Fibroblast of skin of right biceps (primary cell): ENCODE measurements around the gene EPHB3.

Source experiments
- DNase-seq: peaks from one replicate; pipeline ENCODE4 v3.0.0-alpha.2; 2013

Gene EPHB3

DNA sequence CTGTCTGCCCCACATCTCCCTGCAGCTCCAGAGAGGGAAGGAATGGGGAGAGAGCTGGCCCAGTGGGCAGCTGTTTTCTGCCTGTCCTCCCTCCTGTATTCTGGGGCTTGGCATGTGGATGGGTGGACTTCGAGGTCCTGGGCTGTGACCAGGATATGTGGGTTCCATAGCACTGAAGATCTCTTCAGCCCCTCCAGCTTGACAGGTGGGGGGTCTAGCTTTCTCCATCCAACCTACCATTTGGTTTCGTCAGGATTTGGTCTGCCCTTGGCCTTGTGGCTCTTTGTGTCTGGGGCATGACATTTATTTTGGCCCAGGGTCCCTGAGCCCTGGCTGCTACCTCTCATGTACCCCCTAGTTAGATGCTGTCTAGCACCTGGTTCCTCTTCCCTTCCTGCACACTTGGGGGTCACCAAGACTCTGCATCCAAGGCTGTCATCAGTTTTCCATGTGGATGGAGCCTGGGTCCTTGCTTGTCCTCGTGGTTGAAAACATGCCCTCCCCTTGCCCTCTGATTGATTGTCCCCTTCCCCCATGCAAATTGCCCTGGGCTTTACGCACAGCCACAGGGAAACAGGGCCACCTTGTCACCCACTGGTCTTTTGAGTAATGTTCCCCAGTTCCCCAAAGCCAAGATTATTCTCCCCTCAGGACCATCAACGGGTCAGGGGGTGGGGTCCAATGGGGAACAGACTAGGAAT, 3.2 kb downstream of the EPHB3 start:
- no peak for DNase-seq

DNA sequence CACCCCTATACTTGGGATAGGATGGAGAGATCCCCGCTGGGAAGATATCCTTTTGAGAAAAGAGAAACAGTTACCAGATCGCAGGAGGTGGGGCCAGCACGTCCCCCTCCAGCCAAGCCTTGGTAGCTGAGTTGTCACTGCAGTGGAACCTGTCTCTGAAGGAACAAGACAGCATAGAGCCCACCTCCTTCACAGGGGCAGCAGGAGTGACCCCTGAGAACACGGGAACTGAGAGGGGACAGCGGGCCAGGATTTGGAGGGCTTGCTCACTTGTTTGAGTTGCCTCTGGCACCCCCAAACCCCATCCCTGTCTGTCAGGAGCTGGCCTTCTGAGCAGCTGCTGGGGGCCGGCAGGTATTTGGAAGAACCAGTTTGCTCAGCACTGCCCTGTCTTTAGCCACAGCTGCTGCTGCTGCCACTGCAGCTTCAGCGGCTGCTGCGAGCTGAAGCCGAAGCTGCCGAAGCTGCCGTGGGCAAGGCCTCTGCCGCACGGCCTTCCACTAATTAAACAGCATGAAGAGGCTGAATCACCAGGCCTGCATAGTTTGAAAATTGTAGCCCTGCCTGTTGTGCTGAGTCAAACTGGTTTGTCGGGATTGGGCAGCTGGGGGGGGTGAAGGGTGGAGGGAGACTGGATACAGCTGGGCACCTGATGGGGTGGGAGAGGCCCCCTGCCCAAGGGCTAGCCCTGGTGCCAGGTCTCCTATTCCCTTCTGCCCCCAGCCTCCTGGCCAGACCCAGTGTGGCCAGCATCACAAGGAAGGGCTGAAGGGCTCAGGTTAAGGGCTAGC, 4.0 kb downstream of the EPHB3 start:
- DNase-seq: peak; percentile 92

DNA sequence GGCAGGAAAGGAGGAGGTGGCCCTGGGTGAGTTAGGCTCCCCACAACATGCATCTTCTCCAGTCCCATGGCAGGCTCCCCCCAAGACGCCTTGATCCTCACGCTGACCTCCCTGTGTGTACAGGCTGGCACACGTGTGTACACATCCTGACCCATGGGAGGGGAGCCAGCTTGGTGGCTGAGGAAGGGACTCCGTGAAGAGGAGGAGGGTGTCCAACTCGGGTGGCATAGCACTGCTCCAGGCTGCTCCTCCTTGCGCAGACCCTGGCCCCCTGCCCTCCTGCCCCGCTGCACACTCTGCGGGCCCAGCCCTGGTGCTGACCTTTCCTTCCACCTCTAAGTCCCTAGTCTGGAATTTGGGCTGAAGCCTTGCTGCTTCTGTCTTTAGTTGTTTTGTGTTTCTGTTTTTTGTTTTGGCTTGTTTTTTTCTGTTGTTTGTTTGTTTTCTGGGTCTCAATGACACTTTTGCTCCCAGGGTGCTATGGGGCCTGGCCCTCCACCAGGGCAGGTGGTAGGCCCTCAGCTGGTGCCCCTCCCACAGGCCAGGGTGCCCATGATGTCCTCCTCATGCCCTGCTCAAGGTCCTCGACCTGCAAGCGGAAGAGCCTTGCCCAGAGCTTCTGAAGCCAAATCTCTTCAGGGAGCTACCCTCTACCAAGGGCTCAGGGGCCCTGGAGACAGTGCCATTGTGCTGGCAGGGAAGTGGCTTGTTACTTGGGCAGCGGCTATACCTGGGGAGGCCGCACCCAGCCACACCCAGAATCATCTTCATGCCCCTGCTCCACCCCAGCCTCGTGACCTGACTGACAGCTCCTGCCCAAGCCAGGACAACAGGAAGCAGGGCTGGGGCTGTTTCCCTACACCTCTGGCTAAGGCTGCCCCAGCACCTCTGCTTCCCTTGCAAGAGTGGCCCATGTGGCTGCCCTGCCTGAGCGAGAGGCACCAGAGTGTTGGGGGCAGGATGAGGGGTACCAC, 5.1 kb downstream of the EPHB3 start:
- no peak for DNase-seq

DNA sequence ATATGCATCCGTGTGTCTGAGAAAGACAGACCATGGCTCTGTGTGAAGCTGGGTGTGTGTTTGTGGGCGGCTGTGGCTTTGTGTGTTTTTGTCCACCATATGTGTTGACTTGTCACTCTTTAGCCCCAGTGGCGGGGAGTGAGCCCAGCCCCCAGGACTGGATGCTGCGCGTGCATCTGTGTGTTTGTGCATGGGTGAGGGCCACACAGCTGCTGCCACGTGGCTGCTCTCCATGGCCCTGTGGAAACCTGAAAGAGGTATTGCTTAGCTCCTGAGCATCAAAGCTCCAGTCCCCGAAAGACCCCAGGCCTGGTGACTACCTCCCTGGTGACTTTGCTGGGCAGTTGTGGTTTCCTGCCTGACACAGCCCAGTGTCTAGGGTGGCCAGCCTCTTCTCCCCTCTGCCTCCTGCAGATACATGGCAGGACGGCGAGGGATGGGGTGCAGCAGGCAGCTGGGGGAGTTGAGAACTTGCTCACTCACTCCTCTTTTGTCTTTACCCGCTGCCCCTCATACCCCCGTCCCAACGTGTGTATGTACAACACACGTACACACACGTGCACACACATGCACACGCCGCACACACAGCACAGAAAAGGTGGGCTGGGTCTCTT, 6.5 kb downstream of the EPHB3 start:
- peak; percentile 54 for DNase-seq

DNA sequence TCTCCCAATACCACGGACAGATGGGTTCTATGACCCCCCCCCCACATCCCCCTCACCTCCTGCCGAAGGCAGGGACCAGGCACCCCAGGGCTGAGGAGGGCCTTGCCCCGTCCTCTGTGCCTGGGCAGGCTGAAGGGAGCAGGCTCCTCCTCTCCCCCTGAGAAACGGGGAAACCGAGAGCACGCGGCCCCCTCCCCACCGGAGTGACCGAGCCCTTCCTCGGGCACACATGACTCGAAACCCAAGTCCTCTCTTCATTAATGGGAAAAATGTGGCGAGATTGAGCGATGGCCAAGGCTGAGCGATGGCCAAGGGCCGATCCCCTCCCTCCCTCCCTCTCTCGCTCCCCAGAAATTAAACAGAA, 7.0 kb downstream of the EPHB3 start:
- no peak for DNase-seq

DNA sequence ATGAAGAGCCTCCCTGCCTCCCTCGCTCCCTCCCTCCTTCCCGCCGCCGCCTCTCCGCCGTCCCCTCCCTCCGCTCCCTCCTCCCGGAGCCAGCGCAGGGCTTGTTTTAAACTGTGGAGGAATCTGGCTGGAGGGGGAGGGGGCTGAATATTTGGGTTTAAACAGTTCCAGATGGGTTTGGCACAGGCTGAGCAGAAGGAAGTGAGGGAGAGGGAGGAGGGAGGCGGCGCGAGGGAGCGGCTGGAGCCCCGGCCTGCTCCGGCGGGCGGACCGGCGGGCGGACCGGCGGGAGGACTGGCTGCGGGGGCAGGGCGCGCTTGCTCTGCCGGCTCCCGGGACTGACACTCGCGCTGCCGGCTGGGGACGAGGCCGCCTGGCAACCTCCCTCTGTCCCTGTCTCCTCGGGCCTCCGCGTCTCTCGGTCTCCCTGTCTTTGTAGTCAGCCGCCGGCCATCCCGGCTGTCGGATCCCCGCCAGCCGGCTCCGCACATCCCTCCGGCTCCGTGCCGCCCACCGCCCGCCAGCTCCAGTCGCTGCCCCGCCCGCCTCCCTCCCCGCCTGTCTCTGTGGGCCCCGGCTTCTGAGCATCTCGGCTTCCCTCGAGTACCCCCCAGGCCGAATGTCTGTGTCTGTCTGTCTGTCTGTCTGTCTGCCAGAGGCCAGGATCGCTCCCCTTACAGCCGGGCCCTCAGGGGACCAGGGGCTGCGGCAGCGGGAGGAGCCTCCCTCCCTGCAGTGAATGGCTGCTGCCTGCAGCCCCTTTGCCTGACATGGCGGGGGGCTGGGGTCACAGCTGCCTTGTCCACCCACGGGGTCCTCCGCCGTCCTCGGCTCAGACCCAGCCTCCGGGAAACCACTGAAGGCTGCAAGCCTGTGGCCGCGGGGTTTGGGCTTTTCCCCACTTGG, 7.6 kb downstream of the EPHB3 start:
- DNase-seq: peak; percentile 100

DNA sequence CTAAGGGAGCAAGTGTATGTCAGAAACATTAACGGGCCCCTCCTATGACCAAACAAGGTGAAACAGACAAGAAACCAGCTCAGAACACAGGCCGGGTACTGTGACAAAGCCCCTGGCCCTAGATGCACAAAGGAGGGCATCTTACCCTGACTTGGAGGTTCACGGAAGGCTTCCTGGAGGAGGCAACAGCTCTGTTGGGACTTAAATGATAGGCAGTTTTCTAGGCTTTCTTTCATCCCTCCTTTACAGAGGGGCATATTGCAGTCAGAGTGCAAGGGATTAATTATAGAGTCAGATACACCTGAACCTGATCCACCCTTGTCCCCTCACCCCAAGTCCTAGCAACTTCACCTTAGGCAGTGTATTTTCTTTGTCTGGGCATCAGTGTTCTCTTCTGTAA, 8.4 kb downstream of the EPHB3 start:
- DNase-seq: no peak

DNA sequence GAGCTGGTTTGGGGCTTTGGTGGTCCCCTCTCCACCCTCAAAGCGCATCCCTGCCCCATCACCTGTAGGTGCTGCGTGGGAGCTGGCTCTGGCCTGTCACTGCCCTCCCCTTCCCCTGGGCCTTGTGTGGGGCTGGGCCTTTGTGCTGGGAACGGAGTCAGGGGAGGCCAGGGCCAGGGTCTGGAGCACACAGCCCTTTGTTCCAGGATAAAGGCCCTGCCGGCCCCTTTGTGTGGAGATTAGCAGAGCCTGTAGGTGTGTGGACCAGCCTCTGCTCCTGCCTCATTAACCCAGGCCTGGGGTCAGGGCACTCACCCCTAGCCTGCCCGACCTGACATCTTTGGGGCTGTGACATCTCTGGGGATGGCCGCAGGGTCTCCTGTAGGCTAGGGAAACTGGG, 8.9 kb downstream of the EPHB3 start:
- no peak for DNase-seq

DNA sequence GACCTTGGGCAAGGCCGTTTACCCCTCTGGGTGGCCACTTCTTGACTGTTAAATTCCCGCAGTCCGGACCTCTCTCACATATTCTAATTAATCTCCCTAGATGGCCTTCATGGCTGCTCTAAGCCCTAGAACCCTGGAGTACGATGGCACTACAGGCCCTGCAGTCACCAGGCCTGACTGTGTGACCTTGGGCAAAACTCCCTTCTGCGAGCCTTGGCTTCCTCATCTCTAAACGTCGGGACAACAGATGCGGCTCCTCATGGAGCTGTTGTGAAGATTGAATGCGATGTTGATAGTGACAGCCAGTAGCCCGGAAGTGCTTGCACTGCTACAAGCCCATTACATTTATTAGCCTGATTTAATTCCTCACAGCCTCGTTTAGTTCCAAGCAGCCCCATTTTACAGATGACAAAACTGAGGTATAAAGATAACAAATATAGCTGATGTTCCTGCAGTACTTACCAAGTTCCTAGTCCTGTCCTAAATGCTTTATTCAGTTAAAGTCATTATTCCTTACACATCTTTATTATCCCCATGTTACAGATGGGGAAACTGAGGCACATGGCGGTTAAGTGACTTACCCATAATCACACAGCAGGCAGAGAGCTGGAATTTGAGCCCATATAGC, 10.3 kb downstream of the EPHB3 start:
- DNase-seq: no peak

DNA sequence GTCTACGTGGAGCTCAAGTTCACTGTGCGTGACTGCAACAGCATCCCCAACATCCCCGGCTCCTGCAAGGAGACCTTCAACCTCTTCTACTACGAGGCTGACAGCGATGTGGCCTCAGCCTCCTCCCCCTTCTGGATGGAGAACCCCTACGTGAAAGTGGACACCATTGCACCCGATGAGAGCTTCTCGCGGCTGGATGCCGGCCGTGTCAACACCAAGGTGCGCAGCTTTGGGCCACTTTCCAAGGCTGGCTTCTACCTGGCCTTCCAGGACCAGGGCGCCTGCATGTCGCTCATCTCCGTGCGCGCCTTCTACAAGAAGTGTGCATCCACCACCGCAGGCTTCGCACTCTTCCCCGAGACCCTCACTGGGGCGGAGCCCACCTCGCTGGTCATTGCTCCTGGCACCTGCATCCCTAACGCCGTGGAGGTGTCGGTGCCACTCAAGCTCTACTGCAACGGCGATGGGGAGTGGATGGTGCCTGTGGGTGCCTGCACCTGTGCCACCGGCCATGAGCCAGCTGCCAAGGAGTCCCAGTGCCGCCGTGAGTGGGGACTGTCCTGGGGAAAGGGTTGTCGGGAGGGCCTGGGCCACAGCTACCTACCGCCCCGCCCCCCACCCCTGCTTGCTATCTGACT, 11.2 kb downstream of the EPHB3 start:
- DNase-seq: no peak

DNA sequence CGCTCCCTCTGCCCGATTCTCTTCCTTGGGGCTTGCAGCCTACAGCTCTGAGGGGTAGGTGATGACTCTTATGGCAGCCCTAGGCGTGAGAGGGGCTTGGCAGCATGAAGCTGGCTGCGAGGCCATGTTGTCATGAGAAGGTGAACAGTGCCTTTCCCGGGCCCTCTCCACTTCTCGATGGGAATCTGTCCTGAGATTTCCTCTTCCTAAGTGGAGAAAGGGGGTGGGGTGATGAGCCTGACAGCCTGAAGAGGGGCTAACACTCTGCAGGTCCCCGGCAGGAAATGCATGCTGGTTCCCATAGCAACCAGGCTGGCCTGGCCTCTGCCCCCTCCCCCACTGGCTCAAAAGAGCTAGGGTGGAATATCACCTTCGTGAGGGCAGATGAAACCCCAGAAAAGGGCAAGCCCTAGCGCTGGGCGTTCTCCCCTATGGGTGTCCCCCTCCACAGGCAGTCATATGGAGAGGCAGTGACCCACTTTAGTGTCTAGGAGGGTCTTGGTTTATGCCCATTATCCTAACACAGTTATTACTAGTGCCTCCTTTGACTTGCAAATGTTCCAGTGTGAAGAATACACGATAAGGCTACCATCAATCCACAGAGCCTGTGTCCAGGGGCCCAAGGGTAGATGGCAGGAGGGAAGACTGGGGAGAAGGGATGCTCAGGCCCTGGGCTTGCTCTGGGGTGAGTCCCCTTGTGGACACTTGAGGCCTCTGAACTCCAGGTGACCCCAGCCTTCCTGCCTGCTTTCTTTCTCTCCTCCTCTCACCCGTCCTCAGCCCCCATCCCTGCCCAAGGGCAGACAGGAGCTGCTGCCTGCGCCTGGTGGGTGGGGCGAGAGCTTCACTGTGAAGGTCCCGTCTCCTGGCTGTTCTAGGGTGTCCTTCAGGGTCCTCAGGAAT, 13.2 kb downstream of the EPHB3 start:
- DNase-seq: peak; percentile 57

DNA sequence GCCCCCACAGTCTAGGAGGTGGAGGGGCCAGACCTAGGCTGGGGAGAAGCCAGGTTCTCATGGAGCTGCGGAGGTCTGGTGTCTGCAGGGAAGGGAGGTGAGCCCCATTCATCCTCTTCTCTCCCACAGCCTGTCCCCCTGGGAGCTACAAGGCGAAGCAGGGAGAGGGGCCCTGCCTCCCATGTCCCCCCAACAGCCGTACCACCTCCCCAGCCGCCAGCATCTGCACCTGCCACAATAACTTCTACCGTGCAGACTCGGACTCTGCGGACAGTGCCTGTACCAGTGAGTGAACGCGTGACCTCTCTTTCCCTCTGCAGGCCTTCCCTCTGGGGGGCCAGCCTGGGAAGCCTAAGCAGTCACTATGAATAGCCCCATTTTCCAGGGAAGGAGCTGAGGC, 14.1 kb downstream of the EPHB3 start:
- no peak for DNase-seq

DNA sequence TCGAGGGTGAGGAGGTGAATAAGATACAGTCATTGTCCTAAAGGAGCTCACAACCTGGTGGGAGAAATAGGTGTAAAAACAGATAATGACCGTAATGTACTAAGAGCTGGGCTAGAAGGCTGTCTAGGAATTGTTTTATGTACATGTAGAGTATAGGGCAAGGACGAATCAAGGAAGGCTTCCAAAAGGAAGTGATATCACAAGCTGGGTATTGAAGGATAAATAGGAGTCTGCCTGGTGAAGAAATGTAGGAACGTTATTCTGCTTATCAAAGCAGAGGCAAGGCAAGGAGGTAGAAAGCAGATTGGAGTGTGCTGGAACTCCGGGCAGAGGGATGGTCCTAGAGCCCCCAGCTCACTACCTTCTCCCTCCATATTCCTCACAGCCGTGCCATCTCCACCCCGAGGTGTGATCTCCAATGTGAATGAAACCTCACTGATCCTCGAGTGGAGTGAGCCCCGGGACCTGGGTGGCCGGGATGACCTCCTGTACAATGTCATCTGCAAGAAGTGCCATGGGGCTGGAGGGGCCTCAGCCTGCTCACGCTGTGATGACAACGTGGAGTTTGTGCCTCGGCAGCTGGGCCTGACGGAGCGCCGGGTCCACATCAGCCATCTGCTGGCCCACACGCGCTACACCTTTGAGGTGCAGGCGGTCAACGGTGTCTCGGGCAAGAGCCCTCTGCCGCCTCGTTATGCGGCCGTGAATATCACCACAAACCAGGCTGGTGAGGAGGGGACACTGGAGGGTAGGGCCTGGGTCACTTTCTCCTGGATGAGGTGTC, 15.1 kb downstream of the EPHB3 start:
- no peak for DNase-seq

DNA sequence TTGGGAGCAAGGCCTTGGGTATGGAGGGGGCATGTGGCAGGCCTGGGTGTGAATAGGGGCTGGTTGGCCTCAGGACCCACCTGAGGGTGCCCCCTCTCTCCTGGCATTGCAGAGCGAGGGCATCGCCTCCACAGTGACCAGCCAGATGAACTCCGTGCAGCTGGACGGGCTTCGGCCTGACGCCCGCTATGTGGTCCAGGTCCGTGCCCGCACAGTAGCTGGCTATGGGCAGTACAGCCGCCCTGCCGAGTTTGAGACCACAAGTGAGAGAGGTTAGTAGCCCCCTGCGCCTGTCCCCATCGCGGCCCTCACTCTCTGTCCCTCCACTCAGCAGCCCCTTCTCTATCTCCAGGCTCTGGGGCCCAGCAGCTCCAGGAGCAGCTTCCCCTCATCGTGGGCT, 16.0 kb downstream of the EPHB3 start:
- no peak for DNase-seq

DNA sequence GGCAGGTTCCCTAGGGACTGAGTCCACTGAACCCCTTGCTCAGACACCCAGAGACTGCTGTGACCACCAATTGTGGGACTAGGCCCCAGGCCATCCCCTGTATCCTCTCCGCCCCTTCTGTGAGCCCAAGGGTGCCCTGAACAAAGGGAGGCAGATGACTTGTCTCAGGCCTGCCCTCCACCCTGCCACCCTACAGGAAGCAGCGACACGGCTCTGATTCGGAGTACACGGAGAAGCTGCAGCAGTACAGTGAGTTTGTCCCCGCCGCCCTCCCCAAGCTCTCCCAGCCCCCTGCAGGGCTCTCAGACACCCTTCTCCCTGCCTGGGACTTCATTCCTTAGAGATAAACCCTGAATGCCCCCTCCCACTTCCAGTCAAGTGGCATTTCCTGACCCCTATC, 16.6 kb downstream of the EPHB3 start:
- no peak for DNase-seq

DNA sequence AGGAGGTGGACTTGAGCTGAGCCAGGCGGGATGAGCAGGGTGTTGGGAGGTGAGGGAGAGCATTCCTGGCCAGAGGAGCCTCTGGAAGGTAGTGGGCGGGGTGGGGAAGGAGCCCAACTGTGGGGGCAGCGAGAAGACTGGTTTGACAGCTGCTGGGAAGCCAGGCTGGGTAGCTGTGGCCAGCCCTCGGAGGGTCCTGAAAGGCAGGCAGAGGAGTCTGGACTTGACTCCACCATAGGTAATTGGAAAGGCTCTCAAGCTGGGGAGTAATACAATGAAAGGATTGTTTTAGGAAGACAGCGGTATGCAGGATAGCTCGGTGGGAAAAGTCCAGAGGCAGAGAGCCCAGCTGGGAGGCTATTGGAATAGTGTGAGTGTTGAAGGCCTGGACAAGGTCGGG, 17.2 kb downstream of the EPHB3 start:
- no peak for DNase-seq

DNA sequence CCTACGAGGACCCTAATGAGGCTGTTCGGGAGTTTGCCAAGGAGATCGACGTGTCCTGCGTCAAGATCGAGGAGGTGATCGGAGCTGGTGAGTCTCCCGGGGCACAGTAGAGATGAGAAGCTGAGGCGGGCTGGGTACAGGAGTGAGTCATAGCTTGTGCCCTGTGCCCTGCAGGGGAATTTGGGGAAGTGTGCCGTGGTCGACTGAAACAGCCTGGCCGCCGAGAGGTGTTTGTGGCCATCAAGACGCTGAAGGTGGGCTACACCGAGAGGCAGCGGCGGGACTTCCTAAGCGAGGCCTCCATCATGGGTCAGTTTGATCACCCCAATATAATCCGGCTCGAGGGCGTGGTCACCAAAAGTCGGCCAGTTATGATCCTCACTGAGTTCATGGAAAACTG, 17.9 kb downstream of the EPHB3 start:
- DNase-seq: no peak

DNA sequence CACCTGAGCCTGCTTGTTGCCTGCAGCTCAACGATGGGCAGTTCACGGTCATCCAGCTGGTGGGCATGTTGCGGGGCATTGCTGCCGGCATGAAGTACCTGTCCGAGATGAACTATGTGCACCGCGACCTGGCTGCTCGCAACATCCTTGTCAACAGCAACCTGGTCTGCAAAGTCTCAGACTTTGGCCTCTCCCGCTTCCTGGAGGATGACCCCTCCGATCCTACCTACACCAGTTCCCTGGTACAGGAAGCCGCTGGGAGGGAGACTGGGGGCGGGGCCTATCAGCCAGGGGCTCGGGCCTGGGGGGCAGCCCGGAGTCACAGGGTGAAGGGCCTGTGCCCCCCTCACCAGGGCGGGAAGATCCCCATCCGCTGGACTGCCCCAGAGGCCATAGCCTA, 18.8 kb downstream of the EPHB3 start:
- no peak for DNase-seq

DNA sequence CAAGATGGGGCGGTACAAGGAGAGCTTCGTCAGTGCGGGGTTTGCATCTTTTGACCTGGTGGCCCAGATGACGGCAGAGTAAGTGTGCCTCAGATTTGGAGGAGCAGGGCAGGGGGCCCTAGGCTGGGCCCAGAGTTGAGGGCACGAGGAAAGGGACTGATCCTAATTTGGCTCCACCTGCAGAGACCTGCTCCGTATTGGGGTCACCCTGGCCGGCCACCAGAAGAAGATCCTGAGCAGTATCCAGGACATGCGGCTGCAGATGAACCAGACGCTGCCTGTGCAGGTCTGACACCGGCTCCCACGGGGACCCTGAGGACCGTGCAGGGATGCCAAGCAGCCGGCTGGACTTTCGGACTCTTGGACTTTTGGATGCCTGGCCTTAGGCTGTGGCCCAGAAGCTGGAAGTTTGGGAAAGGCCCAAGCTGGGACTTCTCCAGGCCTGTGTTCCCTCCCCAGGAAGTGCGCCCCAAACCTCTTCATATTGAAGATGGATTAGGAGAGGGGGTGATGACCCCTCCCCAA, 19.8 kb downstream of the EPHB3 start:
- DNase-seq: no peak
